Trophoblast cell (in vitro differentiated cells and primary cell): ENCODE results near the gene TMEM231.
"Not testable (repeated sequence)": the region's sequence is repeated elsewhere in the genome, so short reads cannot be mapped to it uniquely, and the experiment has no call there.

ENCODE experiments used
- DNase-seq, 2 donors: peaks; one replicate each; pipeline ENCODE4 v3.0.0-alpha.2; 2016
- H2AFZ ChIP-seq: 2 replicates; pipeline ENCODE4 v1.6.1; 2013; ENCODE audit warnings: low read length, moderate library complexity, mild to moderate bottlenecking; ENCODE audit not compliant: insufficient read depth, poor library complexity
- H2AK5ac ChIP-seq: 2 replicates; pipeline ENCODE4 v1.6.1; 2013; ENCODE audit warnings: mild to moderate bottlenecking, low read length
- H2BK120ac ChIP-seq: 2 replicates; pipeline ENCODE4 v1.6.1; 2013; ENCODE audit warnings: low read length, mild to moderate bottlenecking, moderate library complexity; ENCODE audit not compliant: insufficient read depth, poor library complexity
- H2BK12ac ChIP-seq: 2 replicates; pipeline ENCODE4 v1.6.1; 2013; ENCODE audit warnings: mild to moderate bottlenecking, low read length, moderate library complexity
- H2BK5ac ChIP-seq: 2 replicates; pipeline ENCODE4 v1.6.1; 2013; ENCODE audit warnings: low read length, low read depth, moderate library complexity, mild to moderate bottlenecking; ENCODE audit not compliant: poor library complexity
- H3K14ac ChIP-seq: 2 replicates; pipeline ENCODE4 v1.6.1; 2013; ENCODE audit warnings: mild to moderate bottlenecking, low read length
- H3K18ac ChIP-seq: 2 replicates; pipeline ENCODE4 v1.6.1; 2013; ENCODE audit warnings: mild to moderate bottlenecking, low read length
- H3K23ac ChIP-seq: 2 replicates; pipeline ENCODE4 v1.6.1; 2013; ENCODE audit warnings: low read length
- H3K27ac ChIP-seq: 2 replicates; pipeline ENCODE4 v1.5.1; 2013; ENCODE audit warnings: low read depth, mild to moderate bottlenecking, inconsistent platforms, low read length, moderate library complexity
- H3K27me3 ChIP-seq: 2 replicates; pipeline ENCODE4 v1.6.1; 2013; ENCODE audit warnings: inconsistent platforms, mild to moderate bottlenecking, low read length, moderate library complexity; ENCODE audit not compliant: insufficient read depth
- H3K36me3 ChIP-seq, 2 experiments: 1 replicate in 1 of 2; 2 replicates in 1 of 2; pipeline ENCODE4 v1.6.1; 2013; ENCODE audit warnings: low read length in 2 of 2, mild to moderate bottlenecking in 2 of 2, moderate library complexity in 1 of 2; ENCODE audit not compliant: insufficient read depth in 2 of 2, control insufficient read depth in 1 of 2
- H3K4ac ChIP-seq: 2 replicates; pipeline ENCODE4 v1.6.1; 2013; ENCODE audit warnings: low read depth, mild to moderate bottlenecking, low read length, moderate library complexity
- H3K4me1 ChIP-seq, 2 experiments: 1 replicate in 1 of 2; 2 replicates in 1 of 2; pipeline ENCODE4 v1.6.1; 2013; ENCODE audit warnings: low read length in 2 of 2, mild to moderate bottlenecking in 2 of 2, moderate library complexity in 1 of 2; ENCODE audit not compliant: insufficient read depth in 2 of 2, control insufficient read depth in 1 of 2
- H3K4me2 ChIP-seq: 2 replicates; pipeline ENCODE4 v1.6.1; 2013; ENCODE audit warnings: inconsistent platforms, mild to moderate bottlenecking, low read length, moderate library complexity
- H3K4me3 ChIP-seq: 2 replicates; pipeline ENCODE4 v1.5.1; 2013; ENCODE audit warnings: mild to moderate bottlenecking, low read depth, low read length, inconsistent platforms
- H3K79me1 ChIP-seq: one replicate; pipeline ENCODE4 v1.6.1; 2013; ENCODE audit warnings: low read length
- H3K79me2 ChIP-seq: 2 replicates; pipeline ENCODE4 v1.6.1; 2013; ENCODE audit warnings: low read length, mild to moderate bottlenecking; ENCODE audit not compliant: control insufficient read depth, insufficient read depth, poor library complexity
- H3K9ac ChIP-seq: 2 replicates; pipeline ENCODE4 v1.6.1; 2013; ENCODE audit warnings: mild to moderate bottlenecking, low read length
- H3K9me3 ChIP-seq: 2 replicates; pipeline ENCODE4 v1.6.1; 2013; ENCODE audit warnings: low read depth, mild to moderate bottlenecking, control low read depth, inconsistent platforms, low read length; ENCODE audit not compliant: insufficient read depth
- H4K12ac ChIP-seq: 2 replicates; pipeline ENCODE4 v1.6.1; 2013; ENCODE audit warnings: low read depth, mild to moderate bottlenecking, low read length, moderate library complexity
- H4K8ac ChIP-seq: 2 replicates; pipeline ENCODE4 v1.6.1; 2013; ENCODE audit warnings: low read depth, mild to moderate bottlenecking, low read length, moderate library complexity
- H4K91ac ChIP-seq: one replicate; pipeline ENCODE4 v1.6.1; 2013; ENCODE audit warnings: low read depth, mild to moderate bottlenecking, low read length, moderate library complexity
- WGBS: extraction: QIAGEN DNeasy Blood & Tissue Kit; methylation state at CpG from one replicate; pipeline ENCODE4 v1.1.7; 2013; ENCODE audit warnings: missing lambda C conversion rate; ENCODE audit not compliant: insufficient read length, insufficient coverage; ENCODE audit errors: extremely low coverage; 5-methylcytosine and 5-hydroxymethylcytosine counted together

TMEM231 gene

DNA sequence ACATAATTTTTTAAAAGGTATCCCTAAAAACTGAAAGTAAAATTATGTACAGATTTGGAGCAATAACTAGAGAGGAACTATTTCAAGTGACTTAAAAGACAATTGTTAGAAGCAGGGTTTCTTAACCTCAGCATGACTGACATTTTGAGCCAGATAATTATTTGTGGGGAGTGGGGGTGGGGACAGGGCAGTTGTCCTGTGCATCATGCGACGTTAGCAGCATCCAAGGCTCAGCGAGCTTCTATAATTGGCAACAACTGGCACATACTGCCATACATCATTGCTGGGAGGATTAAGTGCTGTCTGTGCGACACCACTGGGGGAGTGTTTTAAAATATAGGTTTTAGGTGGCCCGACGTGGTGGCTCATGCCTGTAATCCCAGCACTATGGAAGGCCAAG, 37.3 kb upstream of the TMEM231 start:
- Histone ChIP-seq H3K79me1 (no peaks in the 10 kb centered on the region), H2AFZ (no peak overlapping the region), H3K79me2 (no peaks in the 10 kb centered on the region), H3K36me3 (peaks cover 4 to 7% of the 10 kb centered on the region in 2 experiments), H3K27ac (no peak overlapping the region), H2BK120ac (no peak overlapping the region), H3K4me1 (peaks cover 0 to 3% of the 10 kb centered on the region in 2 experiments), H3K9me3 (no peaks in the 10 kb centered on the region), H3K4me2 (no peak overlapping the region), H3K18ac (no peak overlapping the region), H2BK5ac (no peak overlapping the region), H4K12ac (no peak overlapping the region), H3K4ac (no peak overlapping the region), H2AK5ac (no peak overlapping the region), H3K23ac (no peak overlapping the region), H3K9ac (no peak overlapping the region), H3K27me3 (no peaks in the 10 kb centered on the region), H3K14ac (no peak overlapping the region), H3K4me3 (no peak overlapping the region), H2BK12ac (no peak overlapping the region), H4K91ac (no peak overlapping the region), H4K8ac (no peak overlapping the region)
- no CpG with 5 or more reads among the region's 6 CpGs for WGBS
- no peak for DNase-seq

DNA sequence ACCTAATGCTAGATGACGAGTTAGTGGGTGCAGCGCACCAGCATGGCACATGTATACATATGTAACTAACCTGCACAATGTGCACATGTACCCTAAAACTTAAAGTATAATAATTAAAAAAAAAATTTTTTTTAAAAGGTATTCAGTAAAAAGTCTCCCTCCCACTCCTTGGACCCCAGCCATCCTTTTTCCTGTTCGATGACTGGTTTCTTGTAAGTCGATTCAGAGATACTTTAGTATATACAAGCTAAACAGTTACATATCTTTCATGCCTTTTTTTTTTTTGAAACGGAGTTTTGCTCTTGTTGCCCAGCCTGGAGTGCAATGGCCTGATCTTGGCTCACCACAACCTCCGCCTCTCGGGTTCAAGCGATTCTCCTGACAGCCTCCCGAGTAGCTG, 35.9 kb upstream of the TMEM231 start:
- not testable (repeated sequence) for H3K27me3 ChIP-seq, H3K9me3 ChIP-seq, H3K4me3 ChIP-seq, H2BK120ac ChIP-seq, H4K12ac ChIP-seq, H3K4me2 ChIP-seq, H3K18ac ChIP-seq, H3K9ac ChIP-seq, H3K23ac ChIP-seq, DNase-seq, H3K4me1 ChIP-seq, H3K36me3 ChIP-seq, H4K91ac ChIP-seq, H2AFZ ChIP-seq, H3K79me1 ChIP-seq, H2AK5ac ChIP-seq, H3K14ac ChIP-seq, H3K79me2 ChIP-seq, H2BK12ac ChIP-seq, H4K8ac ChIP-seq, H3K4ac ChIP-seq, H2BK5ac ChIP-seq, H3K27ac ChIP-seq
- no CpG with 5 or more reads among the region's 9 CpGs for WGBS

DNA sequence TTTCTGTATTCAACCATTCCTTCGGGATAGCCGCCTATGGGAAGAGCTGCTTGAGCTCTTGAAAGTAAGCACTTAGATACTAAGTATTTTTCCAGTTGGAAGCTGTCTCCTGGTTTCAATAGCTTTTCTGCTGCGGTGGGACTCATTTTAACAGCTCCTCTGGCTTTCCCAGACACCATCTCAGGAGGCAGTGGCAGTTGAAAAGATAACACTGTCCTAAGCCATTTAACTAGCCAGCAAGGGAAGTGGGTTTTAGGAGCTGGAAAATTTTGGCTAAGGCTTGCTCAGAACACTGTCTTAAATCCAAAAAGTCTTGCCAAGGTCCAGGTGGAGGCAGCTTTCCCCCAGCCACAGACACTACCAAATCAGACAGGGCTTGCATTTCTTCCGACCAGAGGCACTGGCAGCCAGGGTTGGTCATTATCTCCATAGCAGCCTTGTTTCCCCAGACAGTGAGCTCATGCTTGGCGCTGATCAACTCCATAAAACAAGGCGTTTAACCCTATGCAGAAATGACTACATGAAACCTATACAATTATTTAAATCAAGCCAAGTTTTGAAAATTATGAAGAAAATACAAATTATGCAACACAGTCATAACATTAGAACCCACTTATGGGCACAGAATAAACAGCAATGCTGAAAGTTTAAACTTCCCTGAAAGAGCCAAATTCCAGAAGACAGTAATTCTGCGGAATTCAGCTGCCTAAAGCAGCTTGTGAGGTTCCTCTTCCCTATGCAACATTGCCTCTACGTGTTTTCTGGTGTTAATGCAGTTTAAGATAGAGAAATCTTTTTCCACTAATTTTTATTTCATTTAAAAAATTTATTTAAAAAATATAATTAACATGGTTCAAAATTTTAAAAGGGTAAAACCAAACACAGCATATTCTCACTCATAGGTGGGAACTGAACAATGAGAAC, 35.1 kb upstream of the TMEM231 start:
- H2BK120ac ChIP-seq, result no peak overlapping the region
- H2BK12ac ChIP-seq, result peak overlapping the region; percentile 50
- H4K8ac ChIP-seq, result no peak overlapping the region
- H3K79me1 ChIP-seq, result no peaks in the 10 kb centered on the region
- H4K91ac ChIP-seq, result no peak overlapping the region
- H3K4me1 ChIP-seq, result peaks cover 0 to 3% of the 10 kb centered on the region in 2 experiments
- H3K27me3 ChIP-seq, result no peaks in the 10 kb centered on the region
- H3K9ac ChIP-seq, result no peak overlapping the region
- H3K14ac ChIP-seq, result no peak overlapping the region
- H3K18ac ChIP-seq, result no peak overlapping the region
- peak overlapping the region; percentile 58 for H3K27ac ChIP-seq
- H3K4me2 ChIP-seq, result peak overlapping the region; percentile 47
- H3K36me3 ChIP-seq, result peaks cover 2% of the 10 kb centered on the region in 2 experiments
- H3K79me2 ChIP-seq, result no peaks in the 10 kb centered on the region
- no CpG with 5 or more reads among the region's 8 CpGs for WGBS
- no peak overlapping the region for H3K4me3 ChIP-seq
- no peak overlapping the region for H4K12ac ChIP-seq
- no peaks in the 10 kb centered on the region for H3K9me3 ChIP-seq
- no peak for DNase-seq
- H2AK5ac ChIP-seq, result no peak overlapping the region
- no peak overlapping the region for H3K4ac ChIP-seq
- no peak overlapping the region for H3K23ac ChIP-seq
- H2BK5ac ChIP-seq, result no peak overlapping the region
- no peak overlapping the region for H2AFZ ChIP-seq

DNA sequence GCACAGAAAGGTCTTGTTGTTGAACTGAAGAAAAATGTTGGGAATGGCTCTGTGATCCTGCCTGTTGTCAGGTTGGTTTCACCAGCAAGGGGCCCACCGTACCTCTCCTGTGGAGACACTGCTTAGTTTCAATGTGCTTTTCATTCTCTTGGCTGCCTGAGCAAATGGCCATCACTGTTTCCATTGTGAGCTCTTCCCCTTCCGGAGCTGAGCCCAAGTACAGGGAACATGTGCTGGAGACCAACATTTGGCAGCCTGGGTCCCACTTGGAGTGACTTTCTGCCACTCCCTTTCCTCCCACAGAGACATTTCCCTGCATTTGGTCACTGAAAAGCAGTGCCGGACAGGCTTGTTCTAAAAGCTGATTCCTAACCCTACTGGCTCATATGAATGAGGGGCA, 33.3 kb upstream of the TMEM231 start:
- no peak for DNase-seq
- Histone ChIP-seq H3K18ac (no peak overlapping the region), H3K9me3 (no peaks in the 10 kb centered on the region), H3K36me3 (peaks cover 2% of the 10 kb centered on the region in 2 experiments), H3K27me3 (no peaks in the 10 kb centered on the region), H2BK5ac (no peak overlapping the region), H2BK12ac (no peak overlapping the region), H4K12ac (no peak overlapping the region), H2BK120ac (no peak overlapping the region), H4K91ac (no peak overlapping the region), H2AFZ (no peak overlapping the region), H3K79me1 (no peaks in the 10 kb centered on the region), H3K9ac (no peak overlapping the region), H3K79me2 (no peaks in the 10 kb centered on the region), H3K23ac (no peak overlapping the region), H3K27ac (no peak overlapping the region), H2AK5ac (no peak overlapping the region), H3K4me2 (no peak overlapping the region), H3K4me3 (no peak overlapping the region), H3K14ac (no peak overlapping the region), H3K4me1 (peaks cover 0 to 3% of the 10 kb centered on the region in 2 experiments), H3K4ac (no peak overlapping the region), H4K8ac (no peak overlapping the region)
- WGBS, result no CpG with 5 or more reads among the region's 3 CpGs
